GM19035 (cell line): Measurements from ENCODE around the gene CHST13.
"Not testable (repeated sequence)": the region's sequence is repeated elsewhere in the genome, so short reads cannot be mapped to it uniquely, and the experiment has no call there.

ENCODE experiments used
- ATAC-seq: cut with Tn5 transposase; IDR thresholded peaks from one replicate; pipeline ENCODE4 v1.9.1; 2021; ENCODE audit not compliant: unreplicated experiment

CHST13 gene

GRCh38 chr3:126580746-126581145, 56.8 kb downstream of the CHST13 start:
- ATAC-seq, result no peak

DNA sequence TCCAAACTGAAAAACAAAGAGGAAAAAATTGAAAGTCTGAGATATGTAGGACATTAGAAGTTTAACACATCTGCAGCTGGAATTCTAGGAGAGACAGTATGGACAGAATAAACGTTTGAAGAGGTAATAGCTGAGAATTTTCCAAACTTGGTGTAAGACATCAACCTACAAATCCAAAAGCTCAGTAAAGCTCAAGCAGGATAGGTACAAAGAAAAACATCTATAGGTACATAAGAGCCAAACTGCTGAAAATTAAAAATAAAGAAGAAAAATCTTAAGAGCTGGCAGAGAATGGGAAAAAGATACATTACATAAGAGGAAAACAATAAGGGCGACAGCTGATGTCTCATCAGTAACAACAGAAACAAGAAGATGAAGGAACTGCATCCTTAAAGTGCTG, 57.6 kb downstream of the CHST13 start:
- ATAC-seq, result no peak

DNA sequence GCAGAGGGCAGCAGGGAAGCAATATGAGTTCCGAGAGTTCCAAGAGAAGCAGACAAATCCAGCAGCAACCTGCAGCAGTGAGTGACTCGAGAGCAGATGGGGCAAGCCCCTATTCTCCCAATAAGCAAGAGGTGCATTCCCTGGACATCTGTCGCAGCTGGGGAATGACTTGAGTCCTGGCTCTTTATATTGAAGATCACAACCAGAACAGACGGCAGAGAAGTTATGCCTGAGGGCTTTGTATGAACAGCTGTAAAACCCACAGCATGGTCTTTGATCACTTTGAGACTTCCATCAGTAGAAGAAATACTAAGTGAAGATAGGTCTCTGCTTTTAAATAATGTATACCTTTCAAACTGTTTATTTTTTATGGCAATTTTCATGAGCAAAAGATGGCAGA, 58.4 kb downstream of the CHST13 start:
- ATAC-seq, result no peak

GRCh38 chr3:126591515-126591914, 67.6 kb downstream of the CHST13 start:
- not testable (repeated sequence) for ATAC-seq
